ENCODE data around the gene DPP7. TPM values are rescaled to one million over a fixed set of nuclear protein-coding genes. Genes with fewer than 3 reads are reported as not detected.
"Not testable (repeated sequence)": the region's sequence is repeated elsewhere in the genome, so short reads cannot be mapped to it uniquely, and the experiment has no call there.

The DPP7 gene
- total RNA-seq, 1 donor from 2014 or later: 6.1 TPM

DNA sequence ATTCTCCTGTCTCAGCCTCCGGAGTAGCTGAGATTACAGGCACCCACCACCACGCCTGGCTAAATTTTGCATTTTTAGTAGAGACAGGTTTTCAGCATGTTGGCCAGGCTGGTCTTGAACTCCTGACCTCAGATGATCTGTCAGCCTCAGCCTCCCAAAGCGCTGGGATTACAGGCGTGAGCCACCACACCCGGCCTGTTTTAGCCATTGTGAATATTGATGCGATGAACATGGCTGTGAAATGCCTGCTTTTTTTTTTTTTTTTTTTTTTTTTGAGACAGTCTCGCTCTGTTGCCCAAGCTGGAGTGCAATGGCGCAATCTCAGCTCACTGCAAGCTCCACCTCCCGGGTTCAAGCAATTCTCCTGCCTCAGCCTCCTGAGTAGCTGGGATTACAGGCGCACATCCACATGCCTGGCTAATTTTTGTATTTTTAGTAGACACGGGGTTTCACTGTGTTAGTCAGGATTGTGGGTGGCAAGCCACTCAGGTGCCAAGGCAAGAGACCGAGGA lies 3.6 kb upstream of the DPP7 start:
- H3K4me3 Mint-ChIP-seq (ENCODE audit: unreplicated experiment); H3K27ac Mint-ChIP-seq (ENCODE audit: unreplicated experiment); H3K4me1 Mint-ChIP-seq (ENCODE audit: unreplicated experiment); H3K36me3 Mint-ChIP-seq (ENCODE audit: low read depth, unreplicated experiment); H3K9me3 Mint-ChIP-seq (ENCODE audit: unreplicated experiment); DNase-seq (ENCODE audit: low spot score): not testable (repeated sequence)
- H3K27me3 Mint-ChIP-seq (ENCODE audit: unreplicated experiment): peaks cover 10% of the 10 kb centered on the region

DNA sequence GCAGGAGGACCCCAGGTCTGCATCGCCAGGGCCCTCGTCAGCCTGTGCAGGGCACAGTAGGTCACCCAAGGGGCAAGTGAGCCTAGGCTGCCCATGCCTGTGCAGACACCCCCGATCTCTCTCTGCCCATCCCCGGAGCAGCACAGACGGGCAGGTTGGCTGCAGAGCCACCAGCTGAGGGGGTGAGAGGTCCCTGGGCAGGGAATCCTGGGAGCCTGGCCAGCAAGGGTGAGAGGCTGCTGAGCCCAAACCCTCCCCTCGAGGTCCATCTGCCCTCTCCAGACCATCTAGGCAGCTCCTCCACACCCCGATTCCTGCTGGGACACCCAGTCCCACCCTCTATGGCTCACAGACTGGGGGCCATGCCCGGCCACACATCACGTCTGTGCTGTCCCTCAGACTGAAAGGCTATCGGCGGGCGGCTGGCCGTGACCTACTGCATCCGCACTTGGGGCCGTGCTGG lies 2.8 kb upstream of the DPP7 start:
- Mint-ChIP-seq H3K4me1 (ENCODE audit: unreplicated experiment) (peaks cover 3% of the 10 kb centered on the region), H3K27me3 (ENCODE audit: unreplicated experiment) (peaks cover 10% of the 10 kb centered on the region), H3K27ac (ENCODE audit: unreplicated experiment) (no peak overlapping the region), H3K9me3 (ENCODE audit: unreplicated experiment) (no peaks in the 10 kb centered on the region), H3K4me3 (ENCODE audit: unreplicated experiment) (no peak overlapping the region), H3K36me3 (ENCODE audit: low read depth, unreplicated experiment) (no peaks in the 10 kb centered on the region)
- TF ChIP-seq, protein P1, sequence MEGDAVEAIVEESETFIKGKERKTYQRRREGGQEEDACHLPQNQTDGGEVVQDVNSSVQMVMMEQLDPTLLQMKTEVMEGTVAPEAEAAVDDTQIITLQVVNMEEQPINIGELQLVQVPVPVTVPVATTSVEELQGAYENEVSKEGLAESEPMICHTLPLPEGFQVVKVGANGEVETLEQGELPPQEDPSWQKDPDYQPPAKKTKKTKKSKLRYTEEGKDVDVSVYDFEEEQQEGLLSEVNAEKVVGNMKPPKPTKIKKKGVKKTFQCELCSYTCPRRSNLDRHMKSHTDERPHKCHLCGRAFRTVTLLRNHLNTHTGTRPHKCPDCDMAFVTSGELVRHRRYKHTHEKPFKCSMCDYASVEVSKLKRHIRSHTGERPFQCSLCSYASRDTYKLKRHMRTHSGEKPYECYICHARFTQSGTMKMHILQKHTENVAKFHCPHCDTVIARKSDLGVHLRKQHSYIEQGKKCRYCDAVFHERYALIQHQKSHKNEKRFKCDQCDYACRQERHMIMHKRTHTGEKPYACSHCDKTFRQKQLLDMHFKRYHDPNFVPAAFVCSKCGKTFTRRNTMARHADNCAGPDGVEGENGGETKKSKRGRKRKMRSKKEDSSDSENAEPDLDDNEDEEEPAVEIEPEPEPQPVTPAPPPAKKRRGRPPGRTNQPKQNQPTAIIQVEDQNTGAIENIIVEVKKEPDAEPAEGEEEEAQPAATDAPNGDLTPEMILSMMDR (IDR thresholded peaks at IDR 0.05; ENCODE audit: unreplicated experiment): no peak
- DNase-seq (ENCODE audit: low spot score): no peak

DNA sequence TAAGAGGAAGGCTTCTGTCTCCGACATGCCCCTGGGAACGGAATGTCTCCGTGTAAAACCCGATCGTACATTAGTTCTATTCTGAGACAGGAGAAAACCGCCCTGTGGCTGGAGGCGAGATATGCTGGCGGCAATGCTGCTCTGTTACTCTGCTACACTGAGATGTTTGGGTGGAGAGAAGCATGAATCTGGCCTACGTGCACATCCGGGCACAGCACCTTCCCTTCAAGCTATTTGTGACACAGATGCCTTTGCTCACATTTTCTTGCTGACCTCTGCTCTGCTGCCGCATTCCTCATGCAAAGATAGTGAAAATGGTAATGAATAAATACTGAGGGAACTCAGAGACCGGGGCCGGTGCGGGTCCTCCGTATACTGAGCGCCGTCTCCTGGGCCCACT lies 2.2 kb upstream of the DPP7 start:
- H3K36me3 Mint-ChIP-seq (ENCODE audit: low read depth, unreplicated experiment): no peaks in the 10 kb centered on the region
- H3K4me1 Mint-ChIP-seq (ENCODE audit: unreplicated experiment): no peaks in the 10 kb centered on the region
- DNase-seq (ENCODE audit: low spot score): no peak
- H3K27ac Mint-ChIP-seq (ENCODE audit: unreplicated experiment): no peak overlapping the region
- H3K9me3 Mint-ChIP-seq (ENCODE audit: unreplicated experiment): no peaks in the 10 kb centered on the region
- peak overlapping the region; percentile 42 for H3K4me3 Mint-ChIP-seq (ENCODE audit: unreplicated experiment)
- H3K27me3 Mint-ChIP-seq (ENCODE audit: unreplicated experiment): peaks cover 10% of the 10 kb centered on the region
- TF ChIP-seq, protein P1 (IDR thresholded peaks at IDR 0.05; ENCODE audit: unreplicated experiment): no peak

DNA sequence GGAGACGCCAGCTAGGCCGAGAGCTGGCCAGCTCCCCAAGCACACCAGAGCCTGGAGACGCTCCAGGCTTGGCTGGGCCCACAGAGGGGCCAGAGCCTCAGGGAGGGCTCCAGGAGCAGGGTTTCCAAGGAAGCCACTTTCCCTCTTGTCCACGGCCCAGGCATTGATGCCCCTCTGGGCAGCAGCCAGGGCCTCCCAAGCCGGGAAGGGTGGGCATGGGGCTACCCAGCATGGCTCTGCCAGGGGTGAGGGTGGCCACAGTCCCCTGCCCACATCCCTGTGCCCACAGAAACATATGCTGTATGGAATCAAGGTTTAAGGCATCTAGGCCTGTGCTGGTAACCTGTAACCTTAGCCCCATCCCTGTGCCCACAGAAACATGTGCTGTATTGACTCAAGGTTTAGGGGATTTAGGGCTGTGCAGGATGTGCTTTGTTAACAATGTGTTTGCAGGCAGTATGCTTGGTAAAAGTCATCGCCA lies 1.5 kb upstream of the DPP7 start:
- H3K4me3 Mint-ChIP-seq (ENCODE audit: unreplicated experiment): no peak overlapping the region
- no peaks in the 10 kb centered on the region for H3K4me1 Mint-ChIP-seq (ENCODE audit: unreplicated experiment)
- no peaks in the 10 kb centered on the region for H3K36me3 Mint-ChIP-seq (ENCODE audit: low read depth, unreplicated experiment)
- TF ChIP-seq, protein P1 (IDR thresholded peaks at IDR 0.05; ENCODE audit: unreplicated experiment): no peak
- H3K27me3 Mint-ChIP-seq (ENCODE audit: unreplicated experiment): peaks cover 10% of the 10 kb centered on the region
- no peak for DNase-seq (ENCODE audit: low spot score)
- no peak overlapping the region for H3K27ac Mint-ChIP-seq (ENCODE audit: unreplicated experiment)
- no peaks in the 10 kb centered on the region for H3K9me3 Mint-ChIP-seq (ENCODE audit: unreplicated experiment)

DNA sequence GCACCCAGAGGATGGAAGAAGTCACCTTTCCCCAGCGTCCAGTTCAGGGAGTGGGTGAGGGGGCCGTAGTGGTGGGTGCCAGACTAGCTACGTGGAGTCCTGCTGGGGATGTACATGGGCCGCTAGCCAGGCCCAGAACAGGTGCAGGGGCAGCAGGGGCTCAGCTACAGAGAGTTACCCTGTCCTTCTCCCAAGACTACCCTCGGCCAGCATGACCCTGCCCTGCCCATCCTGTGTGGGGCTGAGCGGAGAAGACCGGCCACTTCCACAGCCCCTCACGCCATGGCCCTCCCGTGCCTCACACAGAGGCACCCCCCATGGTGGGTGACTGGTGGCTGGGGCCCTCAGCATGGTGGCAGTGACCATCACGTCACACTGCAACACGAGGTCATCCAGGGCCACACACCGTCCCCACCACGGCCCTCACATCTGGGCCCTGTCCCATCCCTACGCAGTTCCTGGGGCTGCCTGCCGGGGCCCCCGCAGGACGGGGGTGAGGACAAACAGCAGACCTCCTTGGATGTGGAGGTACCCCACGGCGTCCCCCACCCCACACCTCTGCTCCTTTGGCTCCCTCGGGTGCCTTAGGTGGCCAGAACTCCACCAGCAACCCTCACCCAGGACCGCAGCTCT lies 977 bp upstream of the DPP7 start:
- no peak for DNase-seq (ENCODE audit: low spot score)
- no peaks in the 10 kb centered on the region for H3K9me3 Mint-ChIP-seq (ENCODE audit: unreplicated experiment)
- TF ChIP-seq, protein P1 (IDR thresholded peaks at IDR 0.05; ENCODE audit: unreplicated experiment): no peak

More for the DNA sequence above, 977 bp upstream of the DPP7 start:
- Mint-ChIP-seq H3K27me3 (ENCODE audit: unreplicated experiment) (peaks cover 10% of the 10 kb centered on the region), H3K4me3 (ENCODE audit: unreplicated experiment) (no peak overlapping the region), H3K4me1 (ENCODE audit: unreplicated experiment) (no peaks in the 10 kb centered on the region), H3K27ac (ENCODE audit: unreplicated experiment) (no peak overlapping the region), H3K36me3 (ENCODE audit: low read depth, unreplicated experiment) (no peaks in the 10 kb centered on the region)
